Measurements from ENCODE around the gene MICALL1.

MICALL1 gene

DNA sequence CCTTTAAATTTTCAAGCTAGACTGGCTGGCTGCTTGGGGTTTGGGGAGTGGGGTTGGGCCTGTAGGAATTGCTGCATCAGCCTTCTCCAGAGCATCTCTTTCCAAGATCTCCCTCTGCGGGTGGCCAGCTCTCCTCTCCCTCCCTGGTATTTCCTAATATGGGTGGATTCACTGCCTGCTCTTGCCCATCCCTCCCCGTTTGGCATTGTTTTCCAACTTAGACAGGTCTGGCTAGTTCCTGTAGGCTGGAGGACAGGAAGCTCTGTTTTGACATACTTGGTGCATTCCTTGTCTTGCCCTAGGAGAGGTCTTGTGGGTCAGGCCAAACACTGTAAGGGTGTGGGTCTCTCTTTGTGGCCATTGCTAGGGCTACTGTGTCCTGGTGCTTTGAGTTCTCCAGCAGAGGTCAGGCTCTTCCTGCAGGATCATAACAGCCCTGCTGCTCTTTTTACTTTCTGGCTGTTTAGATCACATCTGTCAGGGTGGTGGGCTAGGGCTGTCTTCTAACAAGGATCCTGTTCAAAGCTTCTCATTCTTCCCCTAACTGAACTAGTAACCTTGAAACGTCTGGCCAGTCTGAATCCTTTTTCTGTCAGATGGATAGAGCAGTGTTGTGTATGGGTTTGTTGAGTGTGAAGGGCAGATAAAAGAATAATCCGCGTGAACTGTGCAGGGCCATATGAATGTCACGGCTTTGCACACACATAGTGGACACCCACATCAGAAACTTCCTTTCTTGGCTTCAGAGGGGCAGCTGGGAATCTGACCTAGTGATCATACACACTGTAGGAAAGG lies 18.3 kb upstream of the MICALL1 start:
- ATAC-seq, result peak; percentile 51

DNA sequence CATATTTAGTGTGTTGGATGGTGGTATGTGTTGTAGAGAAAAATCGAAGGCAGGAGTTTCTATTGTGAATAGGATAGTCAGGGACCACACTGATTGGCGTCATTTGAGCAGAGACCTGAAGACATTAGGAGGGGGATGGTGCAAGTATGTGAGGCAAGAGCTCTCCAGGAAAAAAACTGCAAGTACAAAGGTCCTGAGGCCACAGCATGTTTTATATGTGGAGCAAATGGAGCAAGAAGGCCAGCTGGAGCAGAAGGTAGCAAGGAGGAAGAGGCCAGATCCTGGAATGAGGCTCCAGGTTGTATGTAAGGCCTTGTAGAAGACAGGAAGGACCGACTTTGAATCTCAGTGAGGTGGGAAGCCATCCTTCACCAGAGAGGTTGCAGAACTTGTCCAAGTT lies 14.2 kb upstream of the MICALL1 start:
- TF ChIP-seq, protein P1, sequence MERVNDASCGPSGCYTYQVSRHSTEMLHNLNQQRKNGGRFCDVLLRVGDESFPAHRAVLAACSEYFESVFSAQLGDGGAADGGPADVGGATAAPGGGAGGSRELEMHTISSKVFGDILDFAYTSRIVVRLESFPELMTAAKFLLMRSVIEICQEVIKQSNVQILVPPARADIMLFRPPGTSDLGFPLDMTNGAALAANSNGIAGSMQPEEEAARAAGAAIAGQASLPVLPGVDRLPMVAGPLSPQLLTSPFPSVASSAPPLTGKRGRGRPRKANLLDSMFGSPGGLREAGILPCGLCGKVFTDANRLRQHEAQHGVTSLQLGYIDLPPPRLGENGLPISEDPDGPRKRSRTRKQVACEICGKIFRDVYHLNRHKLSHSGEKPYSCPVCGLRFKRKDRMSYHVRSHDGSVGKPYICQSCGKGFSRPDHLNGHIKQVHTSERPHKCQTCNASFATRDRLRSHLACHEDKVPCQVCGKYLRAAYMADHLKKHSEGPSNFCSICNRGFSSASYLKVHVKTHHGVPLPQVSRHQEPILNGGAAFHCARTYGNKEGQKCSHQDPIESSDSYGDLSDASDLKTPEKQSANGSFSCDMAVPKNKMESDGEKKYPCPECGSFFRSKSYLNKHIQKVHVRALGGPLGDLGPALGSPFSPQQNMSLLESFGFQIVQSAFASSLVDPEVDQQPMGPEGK (CRISPR knock-in tag; IDR thresholded peaks at IDR 0.05; ENCODE audit: borderline replicate concordance), result no peak
- no peak for TF ChIP-seq SNAI2 (CRISPR knock-in tag; IDR thresholded peaks at IDR 0.05)
- no peak for ATAC-seq

More for the DNA sequence above, 18.3 kb upstream of the MICALL1 start:
- TF ChIP-seq ISL1 (CRISPR knock-in tag; IDR thresholded peaks at IDR 0.05) (no peak), TOX (CRISPR knock-in tag; IDR thresholded peaks at IDR 0.05; ENCODE audit: borderline replicate concordance) (no peak), GLIS3 (CRISPR knock-in tag; IDR thresholded peaks at IDR 0.05) (no peak), RARB (CRISPR knock-in tag; IDR thresholded peaks at IDR 0.05) (no peak), ARNTL (CRISPR knock-in tag; IDR thresholded peaks at IDR 0.05; ENCODE audit: borderline replicate concordance, low read depth) (no peak), ZNF8 (CRISPR knock-in tag; IDR thresholded peaks at IDR 0.05) (no peak), TCF4 (CRISPR knock-in tag; IDR thresholded peaks at IDR 0.05; ENCODE audit: borderline replicate concordance) (no peak), ZFP3 (CRISPR knock-in tag; IDR thresholded peaks at IDR 0.05) (no peak), CSDC2 (CRISPR knock-in tag; IDR thresholded peaks at IDR 0.05) (no peak), ESRRG (CRISPR knock-in tag; IDR thresholded peaks at IDR 0.05) (no peak), PPARA (CRISPR knock-in tag; IDR thresholded peaks at IDR 0.05; ENCODE audit: borderline replicate concordance) (no peak), ZNF70 (CRISPR knock-in tag; IDR thresholded peaks at IDR 0.05) (no peak), ZFP30 (CRISPR knock-in tag; IDR thresholded peaks at IDR 0.05) (no peak), ZC3H10 (CRISPR knock-in tag; IDR thresholded peaks at IDR 0.05) (no peak), BACH2 (CRISPR knock-in tag; IDR thresholded peaks at IDR 0.05; ENCODE audit: borderline replicate concordance) (no peak), OSR1 (CRISPR knock-in tag; IDR thresholded peaks at IDR 0.05) (no peak)
- TF ChIP-seq, protein P2, sequence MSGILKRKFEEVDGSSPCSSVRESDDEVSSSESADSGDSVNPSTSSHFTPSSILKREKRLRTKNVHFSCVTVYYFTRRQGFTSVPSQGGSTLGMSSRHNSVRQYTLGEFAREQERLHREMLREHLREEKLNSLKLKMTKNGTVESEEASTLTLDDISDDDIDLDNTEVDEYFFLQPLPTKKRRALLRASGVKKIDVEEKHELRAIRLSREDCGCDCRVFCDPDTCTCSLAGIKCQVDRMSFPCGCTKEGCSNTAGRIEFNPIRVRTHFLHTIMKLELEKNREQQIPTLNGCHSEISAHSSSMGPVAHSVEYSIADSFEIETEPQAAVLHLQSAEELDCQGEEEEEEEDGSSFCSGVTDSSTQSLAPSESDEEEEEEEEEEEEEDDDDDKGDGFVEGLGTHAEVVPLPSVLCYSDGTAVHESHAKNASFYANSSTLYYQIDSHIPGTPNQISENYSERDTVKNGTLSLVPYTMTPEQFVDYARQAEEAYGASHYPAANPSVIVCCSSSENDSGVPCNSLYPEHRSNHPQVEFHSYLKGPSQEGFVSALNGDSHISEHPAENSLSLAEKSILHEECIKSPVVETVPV (CRISPR knock-in tag; IDR thresholded peaks at IDR 0.05), result no peak
- TF ChIP-seq, protein P3, sequence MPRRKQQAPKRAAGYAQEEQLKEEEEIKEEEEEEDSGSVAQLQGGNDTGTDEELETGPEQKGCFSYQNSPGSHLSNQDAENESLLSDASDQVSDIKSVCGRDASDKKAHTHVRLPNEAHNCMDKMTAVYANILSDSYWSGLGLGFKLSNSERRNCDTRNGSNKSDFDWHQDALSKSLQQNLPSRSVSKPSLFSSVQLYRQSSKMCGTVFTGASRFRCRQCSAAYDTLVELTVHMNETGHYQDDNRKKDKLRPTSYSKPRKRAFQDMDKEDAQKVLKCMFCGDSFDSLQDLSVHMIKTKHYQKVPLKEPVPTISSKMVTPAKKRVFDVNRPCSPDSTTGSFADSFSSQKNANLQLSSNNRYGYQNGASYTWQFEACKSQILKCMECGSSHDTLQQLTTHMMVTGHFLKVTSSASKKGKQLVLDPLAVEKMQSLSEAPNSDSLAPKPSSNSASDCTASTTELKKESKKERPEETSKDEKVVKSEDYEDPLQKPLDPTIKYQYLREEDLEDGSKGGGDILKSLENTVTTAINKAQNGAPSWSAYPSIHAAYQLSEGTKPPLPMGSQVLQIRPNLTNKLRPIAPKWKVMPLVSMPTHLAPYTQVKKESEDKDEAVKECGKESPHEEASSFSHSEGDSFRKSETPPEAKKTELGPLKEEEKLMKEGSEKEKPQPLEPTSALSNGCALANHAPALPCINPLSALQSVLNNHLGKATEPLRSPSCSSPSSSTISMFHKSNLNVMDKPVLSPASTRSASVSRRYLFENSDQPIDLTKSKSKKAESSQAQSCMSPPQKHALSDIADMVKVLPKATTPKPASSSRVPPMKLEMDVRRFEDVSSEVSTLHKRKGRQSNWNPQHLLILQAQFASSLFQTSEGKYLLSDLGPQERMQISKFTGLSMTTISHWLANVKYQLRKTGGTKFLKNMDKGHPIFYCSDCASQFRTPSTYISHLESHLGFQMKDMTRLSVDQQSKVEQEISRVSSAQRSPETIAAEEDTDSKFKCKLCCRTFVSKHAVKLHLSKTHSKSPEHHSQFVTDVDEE (CRISPR knock-in tag; IDR thresholded peaks at IDR 0.05), result no peak

DNA sequence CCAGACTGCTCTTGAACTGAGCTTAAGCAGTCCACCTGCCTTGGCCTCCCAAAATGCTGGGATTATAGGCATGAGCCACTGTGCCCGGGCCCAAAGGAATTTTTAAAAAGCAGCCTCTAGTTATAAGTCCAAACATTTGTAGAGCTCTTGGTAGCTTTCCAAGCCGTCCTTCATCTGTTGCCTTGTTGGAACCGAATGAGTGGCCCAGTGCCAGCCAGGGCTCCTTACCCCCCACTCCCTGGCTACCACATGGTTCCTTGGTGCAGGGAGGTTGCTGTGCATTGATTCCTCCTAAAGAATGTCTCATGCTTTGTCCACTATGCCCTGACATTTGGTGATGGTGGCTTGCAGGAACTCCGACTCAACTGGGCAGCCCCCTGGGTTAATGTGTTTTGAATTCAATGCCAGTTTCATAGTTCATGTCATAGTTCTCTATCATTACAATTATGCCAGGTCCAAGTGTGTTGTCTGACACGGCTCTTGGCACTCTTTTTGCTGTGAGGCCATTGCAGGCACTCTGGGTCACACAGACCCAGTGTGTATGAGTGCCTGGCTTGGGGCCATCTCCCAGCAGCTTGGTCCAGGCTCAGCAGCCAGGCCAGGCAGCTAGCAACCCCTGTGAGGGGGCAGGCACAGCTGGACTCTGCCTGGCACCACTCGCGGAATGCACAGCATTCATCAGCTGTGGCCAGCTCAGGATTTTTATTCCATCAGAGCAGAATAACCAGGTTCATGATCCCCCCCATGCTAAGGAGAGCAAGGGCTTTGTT lies 13.3 kb upstream of the MICALL1 start:
- TF ChIP-seq ZFP3 (CRISPR knock-in tag; IDR thresholded peaks at IDR 0.05), result no peak
- TF ChIP-seq CSDC2 (CRISPR knock-in tag; IDR thresholded peaks at IDR 0.05), result no peak
- TF ChIP-seq RARB (CRISPR knock-in tag; IDR thresholded peaks at IDR 0.05), result no peak
- TF ChIP-seq ZNF565 (CRISPR knock-in tag; conservative IDR thresholded peaks at IDR 0.05; ENCODE audit: low read depth), result no peak
- no peak for TF ChIP-seq ISL1 (CRISPR knock-in tag; IDR thresholded peaks at IDR 0.05)
- TF ChIP-seq ZNF8 (CRISPR knock-in tag; IDR thresholded peaks at IDR 0.05), result no peak
- TF ChIP-seq, protein P1 (CRISPR knock-in tag; IDR thresholded peaks at IDR 0.05; ENCODE audit: borderline replicate concordance), result no peak
- TF ChIP-seq GLIS3 (CRISPR knock-in tag; IDR thresholded peaks at IDR 0.05), result no peak
- no peak for TF ChIP-seq PPARA (CRISPR knock-in tag; IDR thresholded peaks at IDR 0.05; ENCODE audit: borderline replicate concordance)
- no peak for TF ChIP-seq ZC3H10 (CRISPR knock-in tag; IDR thresholded peaks at IDR 0.05)
- peak; percentile 10; the same call in 2 of the 3 replicates for ATAC-seq

Measured in SK-N-SH treated with all-trans-retinoic acid at 6 μM for 48 hours (cell line).